Upper lobe of left lung (tissue), 6 donors: ENCODE data around the gene CFLAR. TPM values are rescaled to one million over a fixed set of nuclear protein-coding genes. Genes with fewer than 3 reads are reported as not detected.

Experiments
- ATAC-seq, 2 donors: fragments of 200-7000 bp; cut with Tn5 transposase; one replicate each; pipeline ENCODE4 v1.9.1; 2022; ENCODE audit warnings: mild to moderate bottlenecking in 2 of 2, moderate library complexity in 2 of 2; ENCODE audit not compliant: low FRiP score in 2 of 2
- DNase-seq, 2 donors: peaks; one replicate each; pipeline ENCODE4 v3.0.0-alpha.2; 2019 to 2020
- H3K27ac ChIP-seq, 4 donors: fragments of 200-600 bp; sonication (generic); one replicate each; pipeline ENCODE4 v1.5.1; 2016 to 2019
- H3K27me3 ChIP-seq, 4 donors: fragments of 200-600 bp; sonication (generic); one replicate each; pipeline ENCODE4 v1.5.1; 2017 to 2019
- H3K36me3 ChIP-seq, 4 donors: fragments of 200-600 bp; sonication (generic); one replicate each; pipeline ENCODE4 v1.5.1; 2016 to 2019
- H3K4me1 ChIP-seq, 4 donors: fragments of 200-600 bp; sonication (generic); one replicate each; pipeline ENCODE4 v1.5.1; 2018 to 2019
- H3K4me3 ChIP-seq, 4 donors: fragments of 200-600 bp; sonication (generic); one replicate each; pipeline ENCODE4 v1.5.1; 2017 to 2019; ENCODE audit warnings: mild to moderate bottlenecking in 2 of 4, moderate library complexity in 1 of 4
- H3K9me3 ChIP-seq, 4 donors: fragments of 200-600 bp; sonication (generic); one replicate each; pipeline ENCODE4 v1.5.1; 2018 to 2019
- CTCF ChIP-seq, 6 experiments: fragments of 450-650 bp in 4 of 6; fragments of 200-600 bp in 2 of 6; sonication (generic) in 2 of 6; IDR thresholded peaks; one replicate each; pipeline ENCODE4 v1.5.1; 2016 to 2019; ENCODE audit warnings: antibody characterized with exemption in 6 of 6
- EP300 ChIP-seq, 4 donors: sonication (generic); formaldehyde crosslinking; IDR thresholded peaks; one replicate each; pipeline ENCODE4 v1.5.1; 2017; ENCODE audit warnings: antibody characterized with exemption in 4 of 4, control low read depth in 2 of 4
- POLR2A ChIP-seq, 4 donors: fragments of 450-650 bp; IDR thresholded peaks; one replicate each; pipeline ENCODE4 v1.5.1; 2016 to 2017; ENCODE audit warnings: antibody characterized with exemption in 4 of 4, mild to moderate bottlenecking in 2 of 4
- POLR2AphosphoS5 ChIP-seq, 2 donors: sonication (generic); formaldehyde crosslinking; IDR thresholded peaks; one replicate each; pipeline ENCODE4 v1.5.1; 2017; ENCODE audit warnings: antibody characterized with exemption in 2 of 2
- WGBS, 2 donors: methylation state at CpG; one replicate each; pipeline ENCODE4 v1.1.5; 2017 to 2018; 5-methylcytosine and 5-hydroxymethylcytosine counted together
- total RNA-seq, 6 donors: library from RNA; depleted of rRNA in 4 of 6; stranded (reverse); fragments of >200 nt in 4 of 6; gene quantifications; one replicate each; pipeline versions ENCODE4 v1.1.0 to v1.2.1, GENCODE V29; 2016 to 2021
- donor health status: DM: no; HTN: no; CAD: no; lungs with moderate emphysema.
- donor health status: DM: no; HTN: yes; CAD: no; lungs with severe emphysema.

The CFLAR gene
- total RNA-seq, 6 donors from 2014 or later = 263 to 1,189 (median 435) TPM

- WGBS, 2 donors = 94 to 100% methylated on average over 3 of the region's 3 CpGs
- no peak overlapping the region for H3K4me3 ChIP-seq
- H3K27ac ChIP-seq = no peak overlapping the region
- TF ChIP-seq POLR2AphosphoS5 (IDR thresholded peaks at IDR 0.05) (no peak), CTCF (IDR thresholded peaks at IDR 0.05) (no peak), POLR2A (IDR thresholded peaks at IDR 0.05) (no peak), EP300 (IDR thresholded peaks at IDR 0.05) (no peak)
- H3K9me3 ChIP-seq = no peaks in the 10 kb centered on the region
- no peak for ATAC-seq
- no peaks in the 10 kb centered on the region for H3K27me3 ChIP-seq
- no peak for DNase-seq
- no peaks in the 10 kb centered on the region for H3K36me3 ChIP-seq
- peaks cover 0 to 3% (median 0%) of the 10 kb centered on the region in 4 donors for H3K4me1 ChIP-seq
Measured at GRCh38 chr2:201100497-201100896, 15.5 kb upstream of the CFLAR start.

DNA sequence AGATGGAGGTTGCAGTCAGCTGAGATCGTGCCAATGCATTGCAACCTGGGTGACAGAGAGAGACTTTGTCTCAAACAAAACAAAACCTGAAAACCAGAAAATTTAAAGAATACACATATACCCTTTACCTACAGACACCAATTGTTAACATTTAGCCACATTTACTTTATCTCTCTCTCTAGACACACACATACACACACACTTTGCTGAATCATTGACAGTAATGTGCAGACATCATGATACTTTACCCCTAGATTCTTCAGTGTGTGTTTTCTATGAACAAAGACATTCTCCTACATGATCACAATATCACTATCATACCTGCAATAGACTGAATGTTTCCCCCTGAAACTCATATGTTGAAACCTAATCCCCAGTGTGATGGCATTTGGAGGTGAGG lies 10.2 kb upstream of the CFLAR start:
- WGBS, 2 donors = 100% methylated on average over 1 of the region's 1 CpG
- Histone ChIP-seq H3K27me3 (no peaks in the 10 kb centered on the region), H3K9me3 (no peaks in the 10 kb centered on the region), H3K4me3 (no peak overlapping the region), H3K4me1 (no peaks in the 10 kb centered on the region), H3K36me3 (no peaks in the 10 kb centered on the region), H3K27ac (no peak overlapping the region)
- ATAC-seq (no peak), DNase-seq (no peak)
- TF ChIP-seq EP300 (IDR thresholded peaks at IDR 0.05) (no peak), POLR2AphosphoS5 (IDR thresholded peaks at IDR 0.05) (no peak), POLR2A (IDR thresholded peaks at IDR 0.05) (no peak), CTCF (IDR thresholded peaks at IDR 0.05) (no peak)

DNA sequence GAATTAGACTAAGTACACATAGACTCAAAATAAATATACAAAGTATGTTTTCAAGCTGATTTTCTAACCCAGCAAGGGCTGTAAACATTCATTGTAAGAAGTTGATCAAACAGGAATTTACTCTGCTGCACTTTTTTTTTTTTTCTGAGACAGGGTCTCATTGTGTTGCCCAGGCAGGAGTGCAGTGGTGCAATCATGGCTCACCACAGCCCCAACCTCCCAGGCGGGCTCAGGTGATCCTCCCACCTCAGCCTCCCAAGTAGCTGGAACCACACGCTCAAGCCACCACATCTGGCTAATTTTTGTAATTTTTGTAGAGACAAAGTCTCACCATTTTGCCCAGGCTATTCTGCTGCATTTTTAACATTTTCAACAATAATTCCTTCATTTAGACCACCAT lies 8.3 kb upstream of the CFLAR start:
- ATAC-seq (no peak), DNase-seq (no peak)
- H3K36me3 ChIP-seq = no peaks in the 10 kb centered on the region
- H3K27me3 ChIP-seq = no peaks in the 10 kb centered on the region
- 93 to 100% methylated on average over 2 of the region's 2 CpGs for WGBS, 2 donors
- H3K4me3 ChIP-seq = no peak overlapping the region
- TF ChIP-seq POLR2AphosphoS5 (IDR thresholded peaks at IDR 0.05) (no peak), CTCF (IDR thresholded peaks at IDR 0.05) (no peak), POLR2A (IDR thresholded peaks at IDR 0.05) (no peak), EP300 (IDR thresholded peaks at IDR 0.05) (no peak)
- H3K9me3 ChIP-seq = no peaks in the 10 kb centered on the region
- no peaks in the 10 kb centered on the region for H3K4me1 ChIP-seq
- H3K27ac ChIP-seq = no peak overlapping the region

- H3K27me3 ChIP-seq = no peaks in the 10 kb centered on the region
- H3K9me3 ChIP-seq = no peaks in the 10 kb centered on the region
- no peak overlapping the region for H3K4me3 ChIP-seq
- peaks cover 0 to 1% (median 0%) of the 10 kb centered on the region in 4 donors for H3K4me1 ChIP-seq
- TF ChIP-seq POLR2A (IDR thresholded peaks at IDR 0.05) (no peak), CTCF (IDR thresholded peaks at IDR 0.05) (no peak), POLR2AphosphoS5 (IDR thresholded peaks at IDR 0.05) (no peak), EP300 (IDR thresholded peaks at IDR 0.05) (no peak)
- H3K36me3 ChIP-seq = no peaks in the 10 kb centered on the region
- H3K27ac ChIP-seq = no peak overlapping the region
- DNase-seq (no peak), ATAC-seq (no peak)
- WGBS, 2 donors = 91 to 92% methylated on average over 2 of the region's 2 CpGs
Measured at GRCh38 chr2:201108341-201108740, 7.6 kb upstream of the CFLAR start.

DNA sequence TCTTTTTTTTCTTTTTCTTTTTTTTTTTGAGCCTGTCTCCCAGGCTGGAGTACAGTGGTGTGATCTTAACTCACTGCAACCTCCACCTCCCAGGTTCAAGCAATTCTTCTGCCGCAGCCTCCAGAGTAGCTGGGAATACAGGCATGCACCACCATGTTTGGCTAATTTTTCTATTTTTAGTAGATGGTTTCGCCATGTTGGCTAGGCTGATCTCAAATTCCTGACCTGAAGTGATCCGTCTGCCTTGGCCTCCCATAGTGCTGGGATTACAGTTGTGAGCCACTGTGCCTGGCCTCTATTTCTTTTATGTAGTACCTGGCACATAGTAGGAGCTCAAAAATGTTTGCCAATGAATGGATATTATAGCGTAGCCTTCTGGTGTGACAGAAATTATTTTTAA lies 6.8 kb upstream of the CFLAR start:
- TF ChIP-seq POLR2AphosphoS5 (IDR thresholded peaks at IDR 0.05) (no peak), POLR2A (IDR thresholded peaks at IDR 0.05) (no peak), EP300 (IDR thresholded peaks at IDR 0.05) (no peak), CTCF (IDR thresholded peaks at IDR 0.05) (no peak)
- WGBS, 2 donors = 89 to 92% methylated on average over 4 of the region's 4 CpGs
- H3K27me3 ChIP-seq = no peaks in the 10 kb centered on the region
- DNase-seq = no peak
- no peak overlapping the region for H3K27ac ChIP-seq
- H3K4me3 ChIP-seq = no peak overlapping the region
- ATAC-seq = no peak
- peaks cover 0 to 6% (median 1%) of the 10 kb centered on the region in 4 donors for H3K4me1 ChIP-seq
- H3K36me3 ChIP-seq = no peaks in the 10 kb centered on the region
- H3K9me3 ChIP-seq = no peaks in the 10 kb centered on the region
